CD8-positive, alpha-beta memory T cell (primary cell): ENCODE data around the gene AGMO. TPM values are rescaled to one million over a fixed set of nuclear protein-coding genes. Genes with fewer than 3 reads are reported as not detected.

ENCODE experiments used
- CTCF ChIA-PET: fragments of 350-600 bp; sonication (Branson Sonifier 250); formaldehyde crosslinking; loops from one replicate; lab custom pipeline; 2021; ENCODE audit warnings: antibody characterized with exemption; lab: Charles Lee
- POLR2A ChIA-PET: fragments of 350-600 bp; sonication (Branson Sonifier 250); formaldehyde crosslinking; loops from one replicate; lab custom pipeline; 2021; ENCODE audit warnings: antibody characterized with exemption; lab: Charles Lee
- DNase-seq, 5 donors: peaks; one replicate each; pipeline versions ENCODE4 v3.0.0 to v3.0.0-alpha.2; 2020 to 2022; ENCODE audit warnings: mixed read lengths in 1 of 5
- H3K27ac ChIP-seq: one replicate; pipeline ENCODE4 v1.7.0; 2013; ENCODE audit warnings: low read depth, mild to moderate bottlenecking, low read length, moderate library complexity
- H3K27me3 ChIP-seq: 2 replicates; pipeline ENCODE4 v1.7.0; 2013; ENCODE audit warnings: low read length, mild to moderate bottlenecking; ENCODE audit not compliant: insufficient read depth, poor library complexity, severe bottlenecking
- H3K36me3 ChIP-seq: 2 replicates; pipeline ENCODE4 v1.7.0; 2013; ENCODE audit warnings: mild to moderate bottlenecking, low read length, moderate library complexity; ENCODE audit not compliant: insufficient read depth
- H3K4me1 ChIP-seq: 2 replicates; pipeline ENCODE4 v1.7.0; 2013; ENCODE audit warnings: mild to moderate bottlenecking, low read length, moderate library complexity; ENCODE audit not compliant: insufficient read depth
- H3K4me3 ChIP-seq: 2 replicates; pipeline ENCODE4 v1.7.0; 2013; ENCODE audit warnings: mild to moderate bottlenecking, low read length
- H3K9me3 ChIP-seq: 2 replicates; pipeline ENCODE4 v1.7.0; 2013; ENCODE audit warnings: mild to moderate bottlenecking, low read length
- H3K27ac Mint-ChIP-seq, 8 donors: one replicate each; pipeline ENCODE4 v1.8.0; 2020 to 2021; ENCODE audit warnings: mixed read lengths in 8 of 8, mild to moderate bottlenecking in 6 of 8, inconsistent platforms in 3 of 8, moderate library complexity in 3 of 8
- H3K27me3 Mint-ChIP-seq, 2 donors: one replicate each; pipeline ENCODE4 v1.8.0; 2020 to 2021; ENCODE audit warnings: mixed read lengths in 2 of 2, mild to moderate bottlenecking in 1 of 2, moderate library complexity in 1 of 2
- H3K36me3 Mint-ChIP-seq, 3 donors: one replicate each; pipeline ENCODE4 v1.8.0; 2020 to 2021; ENCODE audit warnings: mixed read lengths in 3 of 3, inconsistent platforms in 1 of 3, mild to moderate bottlenecking in 1 of 3
- H3K4me1 Mint-ChIP-seq, 3 donors: one replicate each; pipeline ENCODE4 v1.8.0; 2020 to 2021; ENCODE audit warnings: mixed read lengths in 3 of 3, inconsistent platforms in 1 of 3, mild to moderate bottlenecking in 1 of 3
- H3K4me3 Mint-ChIP-seq, 7 donors: one replicate each; pipeline ENCODE4 v1.8.0; 2020 to 2021; ENCODE audit warnings: mixed read lengths in 7 of 7, mild to moderate bottlenecking in 6 of 7, moderate library complexity in 4 of 7, inconsistent platforms in 2 of 7
- H3K9me3 Mint-ChIP-seq, 5 donors: one replicate each; pipeline ENCODE4 v1.8.0; 2020 to 2022; ENCODE audit warnings: mixed read lengths in 5 of 5, mild to moderate bottlenecking in 3 of 5, moderate library complexity in 2 of 5, inconsistent platforms in 1 of 5
- polyA plus RNA-seq: library from polyadenylated mRNA; unstranded; fragments of 300-500 nt; fragmentation: Illumina TruSeq; gene quantifications from one replicate; pipeline ENCODE4 v1.2.3, GENCODE V29; 2021
- total RNA-seq, 2 experiments: library from RNA; stranded (reverse); gene quantifications; one replicate each; pipeline ENCODE4 v1.2.3, GENCODE V29; 2021

The AGMO gene
- total and polyA plus RNA-seq, 3 experiments from 2014 or later: not detected

GRCh38 chr7:15334536-15335263 lies 227.1 kb downstream of the AGMO start:
- Histone ChIP-seq H3K27me3 (no peaks in the 10 kb centered on the region), H3K4me1 (no peaks in the 10 kb centered on the region), H3K9me3 (no peaks in the 10 kb centered on the region), H3K36me3 (no peaks in the 10 kb centered on the region), H3K4me3 (no peak overlapping the region), H3K27ac (no peak overlapping the region)
- H3K4me3 Mint-ChIP-seq: no peak overlapping the region
- no peaks in the 10 kb centered on the region for H3K27me3 Mint-ChIP-seq
- no peak for DNase-seq
- H3K27ac Mint-ChIP-seq: no peak overlapping the region
- peaks cover 0 to 10% (median 0%) of the 10 kb centered on the region in 5 donors for H3K9me3 Mint-ChIP-seq
- CTCF ChIA-PET: no interaction called here
- POLR2A ChIA-PET: no interaction called here
- no peaks in the 10 kb centered on the region for H3K4me1 Mint-ChIP-seq
- H3K36me3 Mint-ChIP-seq: no peaks in the 10 kb centered on the region

DNA sequence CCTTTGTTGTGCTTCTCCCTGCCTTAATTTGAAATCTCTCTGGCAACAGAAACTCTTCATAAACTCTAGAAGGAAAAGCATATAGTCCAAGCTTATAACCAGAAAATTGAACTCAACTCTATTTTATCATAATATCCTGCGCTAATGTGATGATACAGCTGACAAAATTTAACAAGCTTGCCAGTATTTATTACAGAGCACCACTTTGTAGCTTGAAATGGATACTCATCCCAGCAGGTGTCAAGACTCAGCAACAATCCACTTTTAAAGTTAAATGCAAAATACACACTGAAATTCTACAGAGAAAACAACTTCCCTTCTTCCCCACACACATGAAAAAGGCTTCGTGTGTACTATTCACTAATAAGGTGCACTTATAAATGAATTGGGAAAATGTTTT lies 228.9 kb downstream of the AGMO start:
- ChIA-PET CTCF (no interaction called here), POLR2A (no interaction called here)
- no peak overlapping the region for H3K27ac ChIP-seq
- Mint-ChIP-seq H3K27me3 (no peaks in the 10 kb centered on the region), H3K4me1 (no peaks in the 10 kb centered on the region), H3K9me3 (peaks cover 0 to 5% (median 0%) of the 10 kb centered on the region in 5 donors), H3K4me3 (no peak overlapping the region), H3K36me3 (no peaks in the 10 kb centered on the region), H3K27ac (no peak overlapping the region)
- no peaks in the 10 kb centered on the region for H3K27me3 ChIP-seq
- H3K36me3 ChIP-seq: no peaks in the 10 kb centered on the region
- no peaks in the 10 kb centered on the region for H3K9me3 ChIP-seq
- H3K4me3 ChIP-seq: no peak overlapping the region
- DNase-seq: no peak
- H3K4me1 ChIP-seq: no peaks in the 10 kb centered on the region

DNA sequence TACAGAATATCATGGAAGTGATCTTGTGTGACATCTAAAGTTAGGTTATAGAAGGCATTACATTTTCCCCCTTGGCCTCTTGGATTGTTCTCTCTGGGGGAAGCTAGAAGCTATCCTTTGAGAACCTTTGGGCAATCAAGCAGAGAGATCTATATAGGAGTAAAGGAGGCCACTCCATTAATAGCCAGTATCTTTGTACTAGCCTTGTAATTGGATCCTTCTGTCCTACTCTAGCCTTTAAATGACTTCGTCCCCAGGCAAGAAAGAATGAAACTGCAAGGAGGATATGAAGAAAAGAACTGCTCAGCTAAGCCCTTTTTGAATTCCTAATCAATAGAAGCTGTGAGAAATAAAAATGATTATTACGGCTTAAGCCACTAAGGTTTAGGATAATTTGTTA lies 230.9 kb downstream of the AGMO start:
- no peak overlapping the region for H3K27ac ChIP-seq
- POLR2A ChIA-PET: no interaction called here
- H3K9me3 ChIP-seq: no peaks in the 10 kb centered on the region
- CTCF ChIA-PET: no interaction called here
- H3K36me3 ChIP-seq: no peaks in the 10 kb centered on the region
- no peaks in the 10 kb centered on the region for H3K27me3 Mint-ChIP-seq
- H3K36me3 Mint-ChIP-seq: no peaks in the 10 kb centered on the region
- peaks cover 0 to under 1% (median 0%) of the 10 kb centered on the region in 5 donors for H3K9me3 Mint-ChIP-seq
- no peaks in the 10 kb centered on the region for H3K4me1 Mint-ChIP-seq
- H3K4me1 ChIP-seq: no peaks in the 10 kb centered on the region
- H3K27ac Mint-ChIP-seq: no peak overlapping the region
- H3K4me3 ChIP-seq: no peak overlapping the region
- H3K27me3 ChIP-seq: no peaks in the 10 kb centered on the region
- no peak for DNase-seq
- H3K4me3 Mint-ChIP-seq: no peak overlapping the region

GRCh38 chr7:15327001-15327400 lies 234.8 kb downstream of the AGMO start:
- Histone ChIP-seq H3K27me3 (no peaks in the 10 kb centered on the region), H3K4me1 (no peaks in the 10 kb centered on the region), H3K36me3 (no peaks in the 10 kb centered on the region), H3K4me3 (no peak overlapping the region), H3K9me3 (no peaks in the 10 kb centered on the region), H3K27ac (no peak overlapping the region)
- Mint-ChIP-seq H3K4me1 (no peaks in the 10 kb centered on the region), H3K9me3 (no peaks in the 10 kb centered on the region), H3K36me3 (no peaks in the 10 kb centered on the region), H3K27me3 (no peaks in the 10 kb centered on the region), H3K27ac (no peak overlapping the region), H3K4me3 (no peak overlapping the region)
- ChIA-PET POLR2A (no interaction called here), CTCF (no interaction called here)
- DNase-seq: no peak

DNA sequence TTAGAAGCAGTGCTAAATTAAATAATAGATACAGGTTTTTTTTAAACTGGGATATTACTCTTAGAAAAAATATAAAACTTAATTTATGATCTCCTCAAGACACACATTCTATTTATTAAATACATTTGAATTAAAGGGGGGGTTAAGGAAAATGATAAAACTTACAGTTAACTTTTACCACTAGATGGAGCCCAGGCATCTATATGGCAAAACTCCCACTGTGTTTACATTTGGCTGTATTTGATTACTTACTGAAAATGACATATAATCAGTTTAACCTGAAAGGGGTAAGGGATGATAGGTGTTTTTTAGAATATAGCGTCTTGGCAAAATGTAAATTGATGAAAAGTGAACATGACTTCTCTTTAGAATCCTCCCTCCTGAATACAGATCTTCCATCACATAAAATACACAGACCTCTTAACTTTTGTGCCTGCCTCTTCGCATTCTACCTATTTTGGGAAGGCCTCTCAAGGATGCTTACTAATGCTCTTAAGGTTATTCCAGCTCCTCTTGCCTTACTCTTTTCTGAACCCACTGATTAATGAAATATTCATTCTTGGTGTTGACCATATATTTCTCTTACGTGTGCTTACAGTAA lies 235.7 kb downstream of the AGMO start:
- Mint-ChIP-seq H3K9me3 (no peaks in the 10 kb centered on the region), H3K4me3 (no peak overlapping the region), H3K27me3 (no peaks in the 10 kb centered on the region), H3K27ac (no peak overlapping the region), H3K4me1 (no peaks in the 10 kb centered on the region), H3K36me3 (no peaks in the 10 kb centered on the region)
- DNase-seq: no peak
- ChIA-PET POLR2A (no interaction called here), CTCF (no interaction called here)
- Histone ChIP-seq H3K27ac (no peak overlapping the region), H3K4me3 (no peak overlapping the region), H3K27me3 (no peaks in the 10 kb centered on the region), H3K36me3 (no peaks in the 10 kb centered on the region), H3K4me1 (no peaks in the 10 kb centered on the region), H3K9me3 (no peaks in the 10 kb centered on the region)

DNA sequence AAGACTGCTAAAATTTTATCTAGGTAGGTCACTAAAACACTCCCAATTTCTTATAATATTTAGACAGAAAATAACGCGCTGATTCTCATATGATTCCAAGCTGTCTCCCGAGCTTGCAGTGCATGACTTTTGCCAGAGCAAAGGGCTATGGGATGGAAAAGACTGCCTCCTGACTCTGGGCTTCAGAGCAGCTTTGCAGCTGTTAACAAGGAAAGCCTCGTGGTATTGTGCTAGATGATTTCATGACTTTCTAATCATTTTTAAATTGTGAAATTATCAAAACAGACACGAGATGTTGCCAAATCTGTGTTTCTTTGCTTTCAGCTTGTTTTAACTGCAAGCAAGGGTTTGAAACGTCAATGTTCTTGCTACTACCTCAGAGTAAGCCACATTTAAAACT lies 238.3 kb downstream of the AGMO start:
- no peaks in the 10 kb centered on the region for H3K27me3 Mint-ChIP-seq
- no peak overlapping the region for H3K27ac Mint-ChIP-seq
- Histone ChIP-seq H3K4me1 (no peaks in the 10 kb centered on the region), H3K27ac (no peak overlapping the region), H3K27me3 (no peaks in the 10 kb centered on the region), H3K4me3 (no peak overlapping the region), H3K36me3 (no peaks in the 10 kb centered on the region), H3K9me3 (no peaks in the 10 kb centered on the region)
- ChIA-PET CTCF (no interaction called here), POLR2A (no interaction called here)
- no peaks in the 10 kb centered on the region for H3K4me1 Mint-ChIP-seq
- no peak overlapping the region for H3K4me3 Mint-ChIP-seq
- peaks cover 0 to 4% (median 0%) of the 10 kb centered on the region in 5 donors for H3K9me3 Mint-ChIP-seq
- H3K36me3 Mint-ChIP-seq: no peaks in the 10 kb centered on the region
- no peak for DNase-seq

- ChIA-PET CTCF (no interaction called here), POLR2A (no interaction called here)
These were observed 244.6 kb downstream of the AGMO start for GRCh38 chr7:15317215-15317614.

GRCh38 chr7:15315678-15316077 lies 246.1 kb downstream of the AGMO start:
- Mint-ChIP-seq H3K4me3 (no peak overlapping the region), H3K4me1 (no peaks in the 10 kb centered on the region), H3K27ac (no peak overlapping the region), H3K9me3 (peaks cover 3 to 12% (median 4%) of the 10 kb centered on the region in 5 donors), H3K36me3 (no peaks in the 10 kb centered on the region), H3K27me3 (peaks cover 0 to 1% of the 10 kb centered on the region in 2 donors)
- H3K36me3 ChIP-seq: no peaks in the 10 kb centered on the region
- no peaks in the 10 kb centered on the region for H3K9me3 ChIP-seq
- CTCF ChIA-PET: no interaction called here
- no peaks in the 10 kb centered on the region for H3K4me1 ChIP-seq
- no peak overlapping the region for H3K27ac ChIP-seq
- POLR2A ChIA-PET: no interaction called here
- H3K27me3 ChIP-seq: no peaks in the 10 kb centered on the region
- no peak overlapping the region for H3K4me3 ChIP-seq
- no peak for DNase-seq

More at GRCh38 chr7:15317215-15317614, 244.6 kb downstream of the AGMO start:
- H3K36me3 ChIP-seq: no peaks in the 10 kb centered on the region
- Mint-ChIP-seq H3K9me3 (peaks cover 0 to 4% (median 4%) of the 10 kb centered on the region in 5 donors), H3K4me1 (no peaks in the 10 kb centered on the region), H3K36me3 (no peaks in the 10 kb centered on the region), H3K4me3 (no peak overlapping the region), H3K27ac (no peak overlapping the region), H3K27me3 (no peaks in the 10 kb centered on the region)
- DNase-seq: no peak
- no peak overlapping the region for H3K27ac ChIP-seq
- no peak overlapping the region for H3K4me3 ChIP-seq
- no peaks in the 10 kb centered on the region for H3K4me1 ChIP-seq
- H3K9me3 ChIP-seq: no peaks in the 10 kb centered on the region
- H3K27me3 ChIP-seq: no peaks in the 10 kb centered on the region
